HL-60 (cell line): ENCODE results near the gene LTV1.

ENCODE experiments used
- DNase-seq, 2 experiments: peaks; one replicate each; pipeline ENCODE4 v3.0.0-alpha.2; 2010 to 2020; ENCODE audit warnings: low read depth in 1 of 2, low spot score in 1 of 2
- H3K27ac ChIP-seq: fragments of 250-450 bp; sonication (Bioruptor Pico); replicated peaks from 2 replicates; pipeline ENCODE4 v1.5.1; 2020; ENCODE audit warnings: mild to moderate bottlenecking, moderate library complexity
- H3K27me3 ChIP-seq: fragments of 250-450 bp; sonication (Bioruptor Pico); 2 replicates; pipeline ENCODE4 v1.5.1; 2021; ENCODE audit warnings: mild to moderate bottlenecking, moderate library complexity; ENCODE audit not compliant: insufficient read depth, poor library complexity, severe bottlenecking
- H3K4me3 ChIP-seq: replicated peaks from 2 replicates; pipeline ENCODE4 v1.5.1; 2011; ENCODE audit warnings: mild to moderate bottlenecking, control low read depth, low read length; ENCODE audit not compliant: insufficient read depth
- GABPA ChIP-seq: IDR thresholded peaks from 2 replicates; pipeline ENCODE4 v1.6.1; 2012; ENCODE audit warnings: low read depth
- POLR2AphosphoS5 ChIP-seq: IDR thresholded peaks from 2 replicates; pipeline ENCODE4 v1.6.1; 2012; ENCODE audit warnings: low read depth
- SPI1 ChIP-seq: IDR thresholded peaks from 2 replicates; pipeline ENCODE4 v1.6.1; 2012; ENCODE audit warnings: low read depth, mild to moderate bottlenecking, borderline replicate concordance
- TF ChIP-seq, protein P1 (sequence below): IDR thresholded peaks from 2 replicates; pipeline ENCODE4 v1.6.1; 2012; ENCODE audit warnings: low read depth; ENCODE audit not compliant: insufficient replicate concordance
- TF ChIP-seq, protein P2 (sequence below): IDR thresholded peaks from one replicate; pipeline ENCODE4 v1.5.1; 2011; ENCODE audit warnings: low read length, control low read depth, inconsistent platforms; ENCODE audit not compliant: insufficient read depth

Gene LTV1

DNA sequence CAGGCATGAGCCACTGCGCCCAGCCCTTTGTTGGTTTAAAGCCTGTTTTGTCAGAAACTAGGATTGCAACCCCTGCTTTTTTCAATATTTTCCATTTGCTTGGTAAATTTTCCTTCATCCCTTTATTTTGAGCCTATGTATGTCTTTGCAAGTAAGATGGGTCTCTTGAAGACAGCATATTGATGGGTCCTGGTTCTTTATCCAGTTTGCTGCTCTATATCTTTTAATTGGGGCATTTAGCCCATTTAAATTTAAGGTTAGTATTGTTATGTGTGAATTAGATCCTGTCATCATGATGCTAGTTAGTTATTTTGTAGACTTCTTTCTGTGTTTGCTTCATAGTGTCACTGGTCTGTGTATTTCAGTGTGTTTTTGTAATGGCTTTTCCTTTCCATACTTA is 67.9 kb downstream of the LTV1 start:
- H3K4me3 ChIP-seq = no peak overlapping the region
- no peaks in the 10 kb centered on the region for H3K27me3 ChIP-seq
- DNase-seq = no peak
- H3K27ac ChIP-seq = no peak overlapping the region
- TF ChIP-seq GABPA (no peak), SPI1 (no peak), POLR2AphosphoS5 (no peak)
- TF ChIP-seq, protein P1, sequence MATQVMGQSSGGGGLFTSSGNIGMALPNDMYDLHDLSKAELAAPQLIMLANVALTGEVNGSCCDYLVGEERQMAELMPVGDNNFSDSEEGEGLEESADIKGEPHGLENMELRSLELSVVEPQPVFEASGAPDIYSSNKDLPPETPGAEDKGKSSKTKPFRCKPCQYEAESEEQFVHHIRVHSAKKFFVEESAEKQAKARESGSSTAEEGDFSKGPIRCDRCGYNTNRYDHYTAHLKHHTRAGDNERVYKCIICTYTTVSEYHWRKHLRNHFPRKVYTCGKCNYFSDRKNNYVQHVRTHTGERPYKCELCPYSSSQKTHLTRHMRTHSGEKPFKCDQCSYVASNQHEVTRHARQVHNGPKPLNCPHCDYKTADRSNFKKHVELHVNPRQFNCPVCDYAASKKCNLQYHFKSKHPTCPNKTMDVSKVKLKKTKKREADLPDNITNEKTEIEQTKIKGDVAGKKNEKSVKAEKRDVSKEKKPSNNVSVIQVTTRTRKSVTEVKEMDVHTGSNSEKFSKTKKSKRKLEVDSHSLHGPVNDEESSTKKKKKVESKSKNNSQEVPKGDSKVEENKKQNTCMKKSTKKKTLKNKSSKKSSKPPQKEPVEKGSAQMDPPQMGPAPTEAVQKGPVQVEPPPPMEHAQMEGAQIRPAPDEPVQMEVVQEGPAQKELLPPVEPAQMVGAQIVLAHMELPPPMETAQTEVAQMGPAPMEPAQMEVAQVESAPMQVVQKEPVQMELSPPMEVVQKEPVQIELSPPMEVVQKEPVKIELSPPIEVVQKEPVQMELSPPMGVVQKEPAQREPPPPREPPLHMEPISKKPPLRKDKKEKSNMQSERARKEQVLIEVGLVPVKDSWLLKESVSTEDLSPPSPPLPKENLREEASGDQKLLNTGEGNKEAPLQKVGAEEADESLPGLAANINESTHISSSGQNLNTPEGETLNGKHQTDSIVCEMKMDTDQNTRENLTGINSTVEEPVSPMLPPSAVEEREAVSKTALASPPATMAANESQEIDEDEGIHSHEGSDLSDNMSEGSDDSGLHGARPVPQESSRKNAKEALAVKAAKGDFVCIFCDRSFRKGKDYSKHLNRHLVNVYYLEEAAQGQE = no peak
- TF ChIP-seq, protein P2, sequence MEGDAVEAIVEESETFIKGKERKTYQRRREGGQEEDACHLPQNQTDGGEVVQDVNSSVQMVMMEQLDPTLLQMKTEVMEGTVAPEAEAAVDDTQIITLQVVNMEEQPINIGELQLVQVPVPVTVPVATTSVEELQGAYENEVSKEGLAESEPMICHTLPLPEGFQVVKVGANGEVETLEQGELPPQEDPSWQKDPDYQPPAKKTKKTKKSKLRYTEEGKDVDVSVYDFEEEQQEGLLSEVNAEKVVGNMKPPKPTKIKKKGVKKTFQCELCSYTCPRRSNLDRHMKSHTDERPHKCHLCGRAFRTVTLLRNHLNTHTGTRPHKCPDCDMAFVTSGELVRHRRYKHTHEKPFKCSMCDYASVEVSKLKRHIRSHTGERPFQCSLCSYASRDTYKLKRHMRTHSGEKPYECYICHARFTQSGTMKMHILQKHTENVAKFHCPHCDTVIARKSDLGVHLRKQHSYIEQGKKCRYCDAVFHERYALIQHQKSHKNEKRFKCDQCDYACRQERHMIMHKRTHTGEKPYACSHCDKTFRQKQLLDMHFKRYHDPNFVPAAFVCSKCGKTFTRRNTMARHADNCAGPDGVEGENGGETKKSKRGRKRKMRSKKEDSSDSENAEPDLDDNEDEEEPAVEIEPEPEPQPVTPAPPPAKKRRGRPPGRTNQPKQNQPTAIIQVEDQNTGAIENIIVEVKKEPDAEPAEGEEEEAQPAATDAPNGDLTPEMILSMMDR = no peak

DNA sequence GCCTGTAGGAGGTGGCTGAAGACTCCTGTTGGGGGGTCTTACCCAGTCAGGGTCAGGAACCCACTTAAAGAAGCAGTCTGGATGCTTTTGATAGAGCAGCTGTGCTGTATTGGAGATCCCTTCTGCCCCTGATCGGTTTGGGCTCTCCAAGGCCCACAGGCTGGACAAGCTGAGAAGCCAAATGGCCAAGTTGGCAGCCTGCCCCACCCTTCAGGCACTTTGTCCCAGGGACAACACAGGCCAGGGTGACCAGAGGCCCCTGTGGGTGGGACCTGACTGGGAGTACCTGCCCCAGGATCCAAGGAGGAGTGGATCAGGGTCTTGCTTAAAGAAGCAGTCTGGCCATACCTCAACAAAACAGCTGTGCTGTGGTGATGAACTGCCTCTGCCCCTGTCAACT is 69.5 kb downstream of the LTV1 start:
- TF ChIP-seq, protein P1 = no peak
- TF ChIP-seq GABPA (no peak), SPI1 (no peak)
- Histone ChIP-seq H3K4me3 (no peak overlapping the region), H3K27me3 (no peaks in the 10 kb centered on the region), H3K27ac (no peak overlapping the region)
- DNase-seq = no peak
